IMR-90 (cell line): ENCODE results near the gene FAXDC2.

ENCODE experiments used
- CEBPB ChIP-seq: IDR thresholded peaks from 2 replicates; pipeline ENCODE4 v1.6.1; 2012; ENCODE audit warnings: low read depth, low read length, improper control_type of control experiment
- CHD1 ChIP-seq: IDR thresholded peaks from 2 replicates; pipeline ENCODE4 v1.6.1; 2012; ENCODE audit warnings: low read depth, low read length, improper control_type of control experiment
- CTCF ChIP-seq: conservative IDR thresholded peaks from 2 replicates; pipeline ENCODE4 v1.5.1; 2012; ENCODE audit warnings: mild to moderate bottlenecking, low read depth, low read length, improper control_type of control experiment
- FOS ChIP-seq: fragments of 150-350 bp; IDR thresholded peaks from 2 replicates; pipeline ENCODE4 v1.6.1; 2016; ENCODE audit warnings: low read depth, low read length
- MAZ ChIP-seq: IDR thresholded peaks from 2 replicates; pipeline ENCODE4 v1.6.1; 2012; ENCODE audit warnings: low read depth, mild to moderate bottlenecking, low read length, improper control_type of control experiment, moderate library complexity, borderline replicate concordance
- POLR2A ChIP-seq: IDR thresholded peaks from 2 replicates; pipeline ENCODE4 v1.6.1; 2012; ENCODE audit warnings: mild to moderate bottlenecking, low read depth, low read length
- RCOR1 ChIP-seq: IDR thresholded peaks from 2 replicates; pipeline ENCODE4 v1.6.1; 2012; ENCODE audit warnings: mild to moderate bottlenecking, low read length, improper control_type of control experiment; ENCODE audit not compliant: insufficient replicate concordance
- RFX5 ChIP-seq: IDR thresholded peaks from 2 replicates; pipeline ENCODE4 v1.8.0; 2012; ENCODE audit warnings: low read depth, mild to moderate bottlenecking, low read length, moderate library complexity
- USF2 ChIP-seq: fragments of 150-350 bp; IDR thresholded peaks from 2 replicates; pipeline ENCODE4 v1.6.1; 2017; ENCODE audit warnings: mild to moderate bottlenecking, antibody characterized with exemption, low read length, low read depth

- TF ChIP-seq CTCF (no peak), RCOR1 (no peak), RFX5 (no peak), FOS (no peak), USF2 (no peak), POLR2A (no peak), CHD1 (no peak), CEBPB (no peak), MAZ (no peak)
These were observed 35.0 kb upstream of the FAXDC2 start for GRCh38 chr5:154885439-154885838.
